K562 (cell line): Measurements from ENCODE around the gene RHEBL1. TPM values are rescaled to one million over a fixed set of nuclear protein-coding genes. Genes with fewer than 3 reads are reported as not detected.

ENCODE experiments used
- ATF3 ChIP-seq, 2 experiments: fragments of 450-650 bp in 1 of 2; sonication (generic) in 1 of 2; formaldehyde crosslinking in 1 of 2; IDR thresholded peaks in 1 of 2; conservative IDR thresholded peaks in 1 of 2; 2 replicates each; pipeline versions ENCODE4 v1.6.1 to v1.8.1; 2016 to 2023; ENCODE audit warnings: mild to moderate bottlenecking in 2 of 2, moderate library complexity in 2 of 2, inconsistent platforms in 1 of 2, missing genetic modification reagents in 1 of 2
- E2F5 ChIP-seq: sonication (generic); formaldehyde crosslinking; IDR thresholded peaks from 2 replicates; pipeline ENCODE4 v1.8.0; 2022; ENCODE audit warnings: mild to moderate bottlenecking, missing genetic modification reagents
- EGR1 ChIP-seq: fragments of 450-650 bp; conservative IDR thresholded peaks from 2 replicates; pipeline ENCODE4 v1.6.1; 2017; ENCODE audit warnings: mild to moderate bottlenecking
- GMEB1 ChIP-seq: fragments of 250-450 bp; sonication (Bioruptor Pico); IDR thresholded peaks from 2 replicates; pipeline ENCODE4 v1.4.0; 2020; ENCODE audit warnings: mild to moderate bottlenecking
- KAT2B ChIP-seq: IDR thresholded peaks from one replicate; pipeline ENCODE4 v1.6.1; 2012; ENCODE audit warnings: low read depth, mild to moderate bottlenecking, control low read depth, inconsistent platforms, low read length, moderate library complexity
- KDM1A ChIP-seq, 2 experiments: fragments of 450-650 bp; IDR thresholded peaks; 2 replicates each; pipeline ENCODE4 v1.6.1; 2016; ENCODE audit warnings: mild to moderate bottlenecking in 2 of 2
- RNF2 ChIP-seq: sonication (generic); IDR thresholded peaks from 2 replicates; pipeline ENCODE4 v1.6.1; 2016
- SMARCE1 ChIP-seq: fragments of 450-650 bp; IDR thresholded peaks from 2 replicates; pipeline ENCODE4 v1.7.1; 2016; ENCODE audit warnings: mild to moderate bottlenecking
- TBP ChIP-seq: optimal IDR thresholded peaks from 2 replicates; pipeline ENCODE3; 2011; ENCODE audit warnings: low read depth, low read length, improper control_type of control experiment
- ZNF274 ChIP-seq: IDR thresholded peaks from 2 replicates; pipeline ENCODE4 v1.6.1; 2011; ENCODE audit warnings: low read depth, mild to moderate bottlenecking, low read length, moderate library complexity, borderline replicate concordance
- ZNF609 ChIP-seq: sonication (generic); formaldehyde crosslinking; IDR thresholded peaks from 2 replicates; pipeline ENCODE4 v1.8.1; 2023; ENCODE audit warnings: missing genetic modification reagents, mild to moderate bottlenecking, borderline replicate concordance
- polyA plus RNA-seq, 8 experiments: library from polyadenylated mRNA; depleted of rRNA in 4 of 8; stranded (reverse) in 5 of 8; unstranded in 3 of 8; fragments of >200 nt; fragmentation: Nextera tagmentation in 2 of 8; fragmentation: Illumina TruSeq in 1 of 8; extraction: Ambion mirVana in 2 of 8; extraction: Trizol in 1 of 8; gene quantifications; 2 replicates each; pipeline versions ENCODE4 v1.2.1 to v1.2.3, GENCODE V29; 2011 to 2014; ENCODE audit warnings: inconsistent platforms in 1 of 8, missing spikeins in 1 of 8
- total RNA-seq, 7 experiments: library from RNA; depleted of rRNA in 6 of 7; stranded (reverse); fragments of >200 nt in 6 of 7; fragmentation: Illumina TruSeq in 2 of 7; extraction: Trizol in 2 of 7; gene quantifications; 2 replicates each; pipeline versions ENCODE4 v1.2.1 to v1.2.3, GENCODE V29; 2011 to 2021; ENCODE audit warnings: low replicate concordance in 1 of 7

RHEBL1 gene
- total and polyA plus RNA-seq, 9 of the 15 experiments (the other 6 are each of a cell fraction or from before 2014, with no cell fraction given), result 4.3 to 36.1 (median 8.2) TPM

- no peak for TF ChIP-seq GMEB1 (CRISPR knock-in tag)
- peak; percentile 96 for TF ChIP-seq SMARCE1
- peak; percentile 81 to 91 for TF ChIP-seq KDM1A (IDR thresholded peaks at IDR 0.05)
- no peak; the same call in 1 of the 2 replicates for TF ChIP-seq ATF3 (IDR thresholded peaks at IDR 0.05)
- peak; percentile 65 for TF ChIP-seq ATF3 (CRISPR knock-in tag; conservative IDR thresholded peaks at IDR 0.05)
- peak; percentile 97 for TF ChIP-seq RNF2
- TF ChIP-seq ZNF274, result peak; percentile 66; the same call in 1 of the 2 replicates
- 0 out of 2 replicates have a peak, but pooled peaks have one; percentile 68 for TF ChIP-seq E2F5
- peak; percentile 93; the same call in 1 of the 2 replicates for TF ChIP-seq ZNF609 (CRISPR knock-in tag)
- TF ChIP-seq KAT2B, result peak; percentile 60
- peak; percentile 67 for TF ChIP-seq TBP
- peak; percentile 92 for TF ChIP-seq EGR1
Measured at GRCh38 chr12:49092086-49092815, 22.5 kb upstream of the RHEBL1 start (continued).
